Adrenal gland (tissue), 12 donors: ENCODE results near the gene CCDC148. TPM values are rescaled to one million over a fixed set of nuclear protein-coding genes. Genes with fewer than 3 reads are reported as not detected.

ENCODE experiments used
- DNase-seq, 7 donors: peaks; one replicate each; pipeline ENCODE4 v3.0.0-alpha.2; 2019 to 2020
- H3K27ac ChIP-seq, 5 donors: fragments of 200-600 bp; sonication (generic) in 4 of 5; 1 replicate in 3 of 5; 2 replicates in 2 of 5; pipeline versions ENCODE4 v1.5.1 to v1.8.0; 2016 to 2020; ENCODE audit warnings: mild to moderate bottlenecking in 1 of 5
- H3K27me3 ChIP-seq: fragments of 200-600 bp; 2 replicates; pipeline ENCODE4 v1.8.0; 2021
- H3K36me3 ChIP-seq, 2 donors: fragments of 200-600 bp; replicated peaks in 1 of 2; 1 replicate in 1 of 2; 2 replicates in 1 of 2; pipeline versions ENCODE4 v1.5.1 to v1.8.0; 2018 to 2022
- H3K4me1 ChIP-seq, 2 donors: fragments of 200-600 bp; replicated peaks in 1 of 2; 1 replicate in 1 of 2; 2 replicates in 1 of 2; pipeline versions ENCODE4 v1.5.1 to v1.8.0; 2018 to 2021
- H3K4me3 ChIP-seq, 4 donors: fragments of 200-600 bp; sonication (generic) in 3 of 4; one replicate each; pipeline ENCODE4 v1.5.1; 2016 to 2018
- H3K9me3 ChIP-seq, 3 donors: fragments of 200-600 bp; sonication (generic) in 1 of 3; replicated peaks in 1 of 3; 1 replicate in 2 of 3; 2 replicates in 1 of 3; pipeline versions ENCODE4 v1.5.1 to v1.8.0; 2016 to 2021
- POLR2A ChIP-seq, 2 donors: fragments of 450-650 bp; IDR thresholded peaks; one replicate each; pipeline ENCODE4 v1.6.1; 2017; ENCODE audit warnings: antibody characterized with exemption in 2 of 2, mild to moderate bottlenecking in 2 of 2, moderate library complexity in 1 of 2
- WGBS, 4 donors: extraction: QIAGEN DNeasy Blood & Tissue Kit in 2 of 4; methylation state at CpG; one replicate each; pipeline versions ENCODE4 v1.1.5 to v1.1.7; 2013 to 2017; 5-methylcytosine and 5-hydroxymethylcytosine counted together
- intact Hi-C, 2 donors: fragments of 100-400 bp; cut with DNase I; formaldehyde crosslinking; loops; one replicate each; pipeline versions ENCODE4 v1.14.1 to v1.15.0; 2022 to 2023
- polyA plus RNA-seq, 3 donors: library from polyadenylated mRNA; stranded (reverse); fragments of 200-250 nt in 2 of 3; fragments of 350-450 nt in 1 of 3; fragmentation: Illumina TruSeq in 1 of 3; extraction: RNeasy Lipid Tissue Mini Kit (QIAGEN cat#74804) in 1 of 3; gene quantifications; one replicate each; pipeline ENCODE4 v1.2.3, GENCODE V29; 2013 to 2014
- total RNA-seq, 9 donors: library from RNA; depleted of rRNA in 4 of 9; stranded (reverse); fragments of >200 nt in 4 of 9; fragments of 120-200 nt in 1 of 9; fragmentation: NEBNext Ultra II Directional in 1 of 9; extraction: Animal tissue kit (Norgen Biotek cat#: 25700) in 1 of 9; gene quantifications; one replicate each; pipeline versions ENCODE4 v1.1.0 to v1.2.4, GENCODE V29; 2013 to 2023
- TF ChIP-seq, protein P1 (sequence below), 6 experiments: fragments of 450-650 bp in 4 of 6; fragments of 200-600 bp in 2 of 6; sonication (generic) in 1 of 6; IDR thresholded peaks; 1 replicate in 5 of 6; 2 replicates in 1 of 6; pipeline versions ENCODE4 v1.5.1 to v1.8.0; 2016 to 2021; ENCODE audit warnings: antibody characterized with exemption in 6 of 6, mild to moderate bottlenecking in 2 of 6, moderate library complexity in 1 of 6
- donor health status: healthy with polysubstance abuse.
- donor health status: Bipolar disorder and iron deficiency.
- donor health status: DM: yes; HTN: yes; CAD: no.
- donor health status: DM: no; HTN: no; CAD: no.
- donor health status: DM: no; HTN: no; CAD: no.
- donor health status: DM: yes; HTN: yes; CAD: no.

CCDC148 gene
- total and polyA plus RNA-seq, 12 donors: 0.24 to 1.6 (median 0.56) TPM; not detected in 2

DNA sequence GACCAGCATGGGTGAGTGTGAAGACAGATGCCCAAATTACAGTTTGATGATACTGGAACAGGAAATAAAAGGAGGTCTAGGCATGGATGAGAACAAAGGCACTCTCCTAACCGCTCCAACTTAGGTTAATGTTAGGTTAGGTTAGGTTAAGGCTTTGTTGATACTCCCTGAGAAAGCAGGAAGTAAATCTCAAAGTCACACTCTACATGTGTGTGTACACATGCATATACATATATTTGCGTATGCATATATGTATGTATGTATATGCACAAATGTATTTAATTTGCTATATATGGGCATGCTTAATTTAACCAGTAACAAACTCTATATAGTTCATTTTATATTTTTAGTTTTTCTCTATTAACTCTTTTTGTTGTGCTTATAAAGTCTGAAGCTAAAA lies 215.6 kb downstream of the CCDC148 start:
- WGBS, 4 donors: 43 to 48% (median 46%) methylated on average over 2 of the region's 2 CpGs
- no peak for DNase-seq
- Histone ChIP-seq H3K9me3 (no peaks in the 10 kb centered on the region), H3K27me3 (no peaks in the 10 kb centered on the region), H3K27ac (no peak overlapping the region), H3K4me1 (no peaks in the 10 kb centered on the region), H3K36me3 (no peaks in the 10 kb centered on the region), H3K4me3 (no peak overlapping the region)
- intact Hi-C loops: no loop called here
- TF ChIP-seq, protein P1, sequence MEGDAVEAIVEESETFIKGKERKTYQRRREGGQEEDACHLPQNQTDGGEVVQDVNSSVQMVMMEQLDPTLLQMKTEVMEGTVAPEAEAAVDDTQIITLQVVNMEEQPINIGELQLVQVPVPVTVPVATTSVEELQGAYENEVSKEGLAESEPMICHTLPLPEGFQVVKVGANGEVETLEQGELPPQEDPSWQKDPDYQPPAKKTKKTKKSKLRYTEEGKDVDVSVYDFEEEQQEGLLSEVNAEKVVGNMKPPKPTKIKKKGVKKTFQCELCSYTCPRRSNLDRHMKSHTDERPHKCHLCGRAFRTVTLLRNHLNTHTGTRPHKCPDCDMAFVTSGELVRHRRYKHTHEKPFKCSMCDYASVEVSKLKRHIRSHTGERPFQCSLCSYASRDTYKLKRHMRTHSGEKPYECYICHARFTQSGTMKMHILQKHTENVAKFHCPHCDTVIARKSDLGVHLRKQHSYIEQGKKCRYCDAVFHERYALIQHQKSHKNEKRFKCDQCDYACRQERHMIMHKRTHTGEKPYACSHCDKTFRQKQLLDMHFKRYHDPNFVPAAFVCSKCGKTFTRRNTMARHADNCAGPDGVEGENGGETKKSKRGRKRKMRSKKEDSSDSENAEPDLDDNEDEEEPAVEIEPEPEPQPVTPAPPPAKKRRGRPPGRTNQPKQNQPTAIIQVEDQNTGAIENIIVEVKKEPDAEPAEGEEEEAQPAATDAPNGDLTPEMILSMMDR (IDR thresholded peaks at IDR 0.05): no peak
- no peak for TF ChIP-seq POLR2A (IDR thresholded peaks at IDR 0.05)

DNA sequence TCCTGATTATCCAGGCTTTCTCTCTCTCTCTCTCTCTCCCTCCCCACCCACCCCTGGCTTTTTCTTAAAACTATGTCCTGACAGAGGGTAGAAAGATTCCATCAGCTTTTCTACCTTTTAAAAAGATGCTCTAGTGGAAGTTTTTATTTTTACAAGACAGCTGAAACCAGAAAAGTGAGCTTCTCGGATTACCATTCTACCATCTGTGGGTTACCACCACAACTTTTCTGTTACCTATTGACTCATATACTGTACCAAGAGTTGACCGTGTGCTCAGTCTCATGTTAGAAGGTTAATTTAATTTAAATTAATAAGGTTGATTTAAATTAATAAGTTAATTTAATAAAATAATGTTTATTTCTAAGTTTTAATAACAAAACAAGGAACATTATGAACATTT lies 217.3 kb downstream of the CCDC148 start:
- no peak overlapping the region for H3K4me3 ChIP-seq
- no peak for TF ChIP-seq POLR2A (IDR thresholded peaks at IDR 0.05)
- TF ChIP-seq, protein P1 (IDR thresholded peaks at IDR 0.05): no peak
- H3K27me3 ChIP-seq: no peaks in the 10 kb centered on the region
- H3K36me3 ChIP-seq: no peaks in the 10 kb centered on the region
- WGBS, 4 donors: 89 to 94% (median 90%) methylated on average over 2 of the region's 2 CpGs
- DNase-seq: no peak
- no peaks in the 10 kb centered on the region for H3K4me1 ChIP-seq
- no peak overlapping the region for H3K27ac ChIP-seq
- no peaks in the 10 kb centered on the region for H3K9me3 ChIP-seq
- intact Hi-C loops: no loop called here

DNA sequence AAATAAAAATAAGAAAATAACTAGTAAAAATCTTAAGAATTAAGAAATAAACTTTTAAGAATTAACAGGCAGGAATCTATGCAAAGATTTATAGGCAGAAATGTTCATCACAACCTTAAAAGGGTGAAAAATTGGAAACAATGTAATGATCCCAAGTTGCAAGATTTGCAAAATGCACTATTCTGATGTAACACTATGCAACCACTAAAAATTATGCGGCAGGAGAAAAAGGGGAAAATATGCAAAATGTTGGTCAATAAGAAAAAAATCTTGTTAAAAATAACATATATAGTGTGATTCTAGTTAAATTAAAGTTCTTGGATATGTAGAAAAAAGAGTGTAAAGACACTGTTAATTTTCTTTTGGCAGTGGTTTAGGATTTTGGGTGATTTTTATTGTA lies 222.1 kb downstream of the CCDC148 start:
- TF ChIP-seq, protein P1 (IDR thresholded peaks at IDR 0.05): no peak
- no peak for TF ChIP-seq POLR2A (IDR thresholded peaks at IDR 0.05)
- no peak for DNase-seq
- no peak overlapping the region for H3K4me3 ChIP-seq
- no peak overlapping the region for H3K27ac ChIP-seq
- 90 to 96% (median 94%) methylated on average over 1 of the region's 1 CpG for WGBS, 4 donors
- intact Hi-C loops: no loop called here
- no peaks in the 10 kb centered on the region for H3K36me3 ChIP-seq
- no peaks in the 10 kb centered on the region for H3K4me1 ChIP-seq
- no peaks in the 10 kb centered on the region for H3K9me3 ChIP-seq
- no peaks in the 10 kb centered on the region for H3K27me3 ChIP-seq

DNA sequence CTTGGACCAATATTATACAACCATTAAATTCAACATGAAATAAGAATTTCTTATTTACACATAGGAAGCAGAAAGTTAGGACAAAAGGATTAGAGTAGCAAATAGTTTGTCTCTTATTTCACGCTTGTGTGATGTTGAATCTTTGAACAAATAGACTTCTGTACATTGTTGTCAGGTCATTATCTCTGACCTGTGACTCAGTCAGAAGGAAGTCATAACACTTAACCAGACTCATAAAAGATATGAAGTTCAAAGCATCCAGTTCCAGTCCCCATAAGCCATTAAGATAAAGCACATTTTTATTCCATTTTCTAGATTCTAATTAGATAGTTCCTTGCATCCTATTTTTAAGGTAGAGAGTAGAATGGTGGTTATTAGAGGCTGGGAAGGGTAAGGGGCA lies 224.1 kb downstream of the CCDC148 start:
- H3K36me3 ChIP-seq: no peaks in the 10 kb centered on the region
- H3K4me1 ChIP-seq: no peaks in the 10 kb centered on the region
- intact Hi-C loops: no loop called here
- no peak overlapping the region for H3K27ac ChIP-seq
- TF ChIP-seq, protein P1 (IDR thresholded peaks at IDR 0.05): no peak
- no peak for TF ChIP-seq POLR2A (IDR thresholded peaks at IDR 0.05)
- WGBS, 4 donors: 43 to 59% (median 49%) methylated on average over 1 of the region's 1 CpG
- no peak overlapping the region for H3K4me3 ChIP-seq
- no peaks in the 10 kb centered on the region for H3K9me3 ChIP-seq
- no peaks in the 10 kb centered on the region for H3K27me3 ChIP-seq
- DNase-seq: no peak
